SIG-M5 treated with dmso at 0.1 percent for 504 hours (cell line): ENCODE measurements around the gene NTSR2.
"Not testable (repeated sequence)": the region's sequence is repeated elsewhere in the genome, so short reads cannot be mapped to it uniquely, and the experiment has no call there.

Experiments
- DNase-seq: peaks from one replicate; lab custom pipeline; 2025; ENCODE audit not compliant: unreplicated experiment; lab: John Stamatoyannopoulos, UW

The NTSR2 gene

GRCh38 chr2:11680182-11680900 is 10.3 kb upstream of the NTSR2 start:
- no peak for DNase-seq

GRCh38 chr2:11679486-11680181 is 9.6 kb upstream of the NTSR2 start:
- DNase-seq = no peak

- DNase-seq = no peak
Measured at GRCh38 chr2:11679016-11679415, 9.0 kb upstream of the NTSR2 start.

DNA sequence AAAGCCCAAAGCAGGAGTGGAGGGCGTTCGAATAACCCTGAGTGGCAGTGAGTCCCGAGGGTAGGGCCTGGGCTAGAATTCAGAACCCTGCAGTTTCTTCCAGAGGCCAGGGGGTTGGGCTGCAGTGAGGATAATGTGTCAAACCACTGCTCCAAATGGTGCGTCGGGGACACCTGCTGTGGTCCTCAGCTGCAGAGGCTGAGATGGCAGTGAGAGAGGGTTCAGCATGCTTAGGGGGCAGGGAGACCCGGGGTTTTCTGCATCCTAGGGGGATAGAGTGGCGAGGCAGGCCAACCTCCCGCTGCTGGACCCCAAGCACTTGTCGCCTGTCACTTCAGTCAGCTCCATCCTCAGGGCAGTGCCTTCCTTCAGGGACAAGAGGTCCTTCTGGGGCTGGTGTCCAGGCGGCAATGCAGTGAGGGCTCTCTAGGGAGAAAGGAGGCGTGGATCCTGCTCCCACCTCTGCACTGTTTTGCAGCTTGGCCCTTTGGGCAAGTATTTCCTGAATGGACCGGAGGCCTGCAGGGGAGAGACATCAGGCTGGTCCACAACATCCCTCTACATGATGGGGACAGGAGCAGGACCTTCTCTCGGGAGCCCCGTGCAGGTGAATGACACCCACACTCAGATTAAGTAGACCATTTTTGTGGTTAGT is 8.4 kb upstream of the NTSR2 start:
- no peak for DNase-seq

DNA sequence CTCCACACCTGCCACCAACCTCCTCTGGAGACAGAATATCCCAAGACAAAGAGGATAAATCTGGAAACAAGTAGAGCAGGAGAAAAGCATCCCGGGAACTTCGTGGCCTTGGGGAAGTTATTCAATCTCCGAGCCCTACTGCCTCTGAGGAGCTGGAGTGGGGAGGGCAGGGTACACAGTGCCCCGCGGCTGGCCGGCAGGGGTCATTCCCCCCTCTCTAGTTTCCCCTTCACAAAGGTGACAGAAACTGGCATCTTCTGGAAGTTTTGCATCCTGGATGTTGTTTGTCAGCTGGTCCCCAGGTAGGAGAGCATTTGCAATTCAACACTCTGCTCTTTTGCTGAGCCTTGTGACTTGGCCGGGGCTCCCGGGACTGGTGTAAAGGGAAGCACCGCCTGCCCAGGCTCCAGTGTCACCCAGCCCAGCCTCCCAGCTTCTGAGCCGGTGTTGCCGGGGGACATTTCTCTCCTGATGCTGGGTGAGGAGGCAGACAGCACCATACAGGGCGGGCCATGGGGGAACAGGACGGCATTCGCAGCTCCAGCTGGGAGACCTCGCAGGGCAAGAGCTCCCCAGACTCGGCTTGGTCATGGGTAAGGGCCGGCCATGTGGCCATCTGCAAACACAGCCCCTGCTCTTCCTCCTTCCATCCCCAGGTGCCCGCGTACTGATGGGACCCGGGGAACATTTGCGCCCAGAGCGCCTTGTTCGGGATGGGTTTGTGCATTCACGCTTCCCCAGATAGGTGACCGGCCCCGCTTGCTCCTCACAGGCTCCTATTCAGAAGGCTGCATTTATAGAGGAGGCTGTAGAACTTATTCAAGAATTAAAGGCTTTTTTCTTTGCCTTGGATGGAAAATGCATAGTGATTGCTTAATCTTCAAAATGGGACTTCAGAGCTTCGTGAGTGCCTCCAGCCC is 7.4 kb upstream of the NTSR2 start:
- DNase-seq = no peak

GRCh38 chr2:11676640-11677039 is 6.6 kb upstream of the NTSR2 start:
- no peak for DNase-seq

DNA sequence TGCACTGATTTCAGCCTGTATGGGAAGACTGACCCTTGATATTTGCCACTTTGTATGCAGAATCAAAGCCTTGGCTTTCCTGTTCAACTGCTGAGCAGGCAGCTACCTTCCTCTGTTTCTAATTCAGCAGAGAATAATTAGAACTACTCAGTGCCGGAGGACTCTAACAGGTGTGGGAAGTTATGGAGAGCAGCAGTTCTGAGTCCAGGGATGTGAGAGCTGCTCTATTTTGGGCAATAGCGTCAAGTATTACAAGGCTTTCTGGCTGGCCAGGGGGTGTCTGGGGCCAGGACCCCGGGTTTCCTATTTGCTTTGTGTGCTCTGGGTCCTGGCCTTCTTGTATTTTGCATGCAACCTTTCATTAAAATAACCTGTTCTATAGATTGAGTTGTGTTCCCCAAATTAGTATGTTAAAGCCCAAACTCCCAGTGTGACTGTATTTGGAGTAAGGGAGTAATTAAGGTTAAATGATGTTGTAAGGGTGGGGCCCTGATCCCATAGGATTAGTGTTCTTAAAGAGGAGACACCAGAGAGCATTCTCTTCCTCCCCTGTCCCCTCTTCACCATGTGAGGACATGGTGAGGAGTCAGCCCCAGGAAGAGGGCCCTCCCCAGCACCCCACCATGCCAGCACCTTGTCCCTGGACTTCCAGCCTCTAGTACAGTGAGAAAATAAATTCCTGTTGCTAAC is 5.6 kb upstream of the NTSR2 start:
- no peak for DNase-seq

- no peak for DNase-seq
Measured at GRCh38 chr2:11674983-11675382, 5.0 kb upstream of the NTSR2 start.

- no peak for DNase-seq
Measured at GRCh38 chr2:11672407-11672806, 2.4 kb upstream of the NTSR2 start.

- no peak for DNase-seq
Measured at GRCh38 chr2:11667866-11668637, 1.9 kb downstream of the NTSR2 start.

- DNase-seq = no peak
Measured at GRCh38 chr2:11667194-11667593, 2.8 kb downstream of the NTSR2 start.

DNA sequence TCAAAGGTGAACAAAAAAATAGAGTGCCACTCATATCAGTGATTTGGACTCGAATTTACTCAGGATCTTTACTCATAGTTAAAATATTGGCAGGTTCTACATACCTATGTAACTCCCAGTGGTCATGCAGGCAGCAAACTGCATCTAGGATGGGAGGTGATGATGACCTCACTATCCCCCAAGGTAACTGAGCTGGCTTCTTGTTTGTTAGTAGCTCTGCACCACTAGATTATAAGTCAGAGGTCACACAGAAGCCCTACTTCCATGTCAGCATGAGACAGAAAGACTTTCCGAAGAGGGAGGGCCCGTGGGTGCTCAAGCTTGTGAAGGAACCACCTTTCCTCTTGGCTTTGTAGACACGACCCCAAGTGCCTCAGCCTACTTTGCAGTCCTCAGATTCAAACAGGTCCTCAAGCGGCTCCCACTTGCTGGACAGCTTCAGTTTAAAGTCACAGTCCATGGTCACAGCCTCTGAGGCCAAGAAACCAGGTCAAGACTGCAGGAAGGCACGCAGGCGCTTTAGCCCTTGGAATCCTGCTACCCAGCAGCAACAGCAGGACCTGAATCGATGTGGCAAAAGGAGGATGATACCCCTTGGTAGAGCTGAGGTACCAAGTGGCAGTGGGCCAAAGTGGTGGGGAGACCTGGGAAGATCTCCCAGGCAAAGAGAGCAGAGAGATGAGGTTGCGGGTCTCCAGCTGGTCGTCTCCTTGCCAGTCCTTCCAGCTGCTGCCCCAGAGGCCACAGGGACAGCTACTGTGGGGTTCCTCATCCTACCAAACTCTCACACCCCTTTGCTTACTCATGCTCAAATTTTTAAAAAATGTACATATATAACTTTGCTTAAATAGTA is 4.3 kb downstream of the NTSR2 start:
- DNase-seq = no peak

DNA sequence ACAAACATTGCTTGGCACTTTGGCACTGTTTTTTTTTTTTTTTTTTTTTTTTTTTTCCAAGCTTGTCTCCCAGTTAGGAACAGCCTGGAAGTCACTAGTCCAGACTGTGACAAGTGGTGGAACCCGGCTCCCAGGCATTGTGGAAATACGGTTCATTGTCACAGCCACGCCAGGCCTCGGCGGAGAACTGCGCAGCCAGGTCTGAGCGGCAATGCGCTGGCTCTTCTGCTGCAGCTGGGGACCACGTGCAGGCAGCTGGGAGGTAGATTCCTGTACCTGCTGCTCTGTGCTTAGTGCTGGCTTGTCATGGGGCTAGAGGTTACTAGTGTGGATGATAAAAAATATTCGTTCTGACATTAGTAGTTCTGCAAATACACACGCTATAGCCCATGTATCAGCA is 5.0 kb downstream of the NTSR2 start:
- DNase-seq = no peak

- no peak for DNase-seq
Measured at GRCh38 chr2:11663427-11663826, 6.6 kb downstream of the NTSR2 start.

DNA sequence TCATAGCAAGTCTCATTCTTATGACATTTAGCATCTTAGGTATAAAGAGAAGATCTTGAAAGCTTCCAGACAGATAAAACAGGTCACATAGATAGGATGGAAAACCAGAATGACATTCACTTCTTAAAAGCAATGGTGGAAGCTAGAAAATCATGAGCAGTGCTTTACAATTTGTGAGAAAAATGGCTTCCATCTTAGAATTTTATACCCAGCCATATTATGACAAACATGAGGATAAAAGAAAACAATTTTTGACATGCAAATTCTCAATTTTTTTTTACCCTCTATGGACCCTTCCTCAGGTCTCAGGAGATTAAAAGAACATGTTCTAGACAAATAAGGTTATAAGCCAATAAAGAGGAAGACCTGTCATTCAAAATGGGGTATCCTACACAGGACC is 7.1 kb downstream of the NTSR2 start:
- no peak for DNase-seq

GRCh38 chr2:11661891-11662435 is 8.0 kb downstream of the NTSR2 start:
- no peak for DNase-seq

GRCh38 chr2:11660396-11660795 is 9.6 kb downstream of the NTSR2 start:
- DNase-seq = not testable (repeated sequence)

DNA sequence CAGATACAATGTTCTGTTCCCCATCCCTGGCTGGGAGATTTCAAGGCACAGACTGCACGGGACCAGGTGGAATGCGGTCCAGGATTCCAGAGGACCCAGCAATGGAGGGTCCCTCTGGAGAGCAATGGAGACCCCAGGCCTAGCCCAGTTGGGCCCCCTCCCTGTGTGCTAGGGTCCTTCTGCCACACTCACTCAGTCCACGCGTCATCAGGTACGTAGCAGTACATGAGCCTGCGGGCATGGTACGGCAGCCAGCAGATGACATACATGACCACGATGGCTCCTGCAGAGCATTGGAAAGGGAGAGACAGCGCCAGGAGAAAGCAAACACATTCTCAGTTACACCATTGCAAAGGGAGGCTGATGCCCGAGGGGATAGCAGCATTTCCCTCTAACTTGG is 10.1 kb downstream of the NTSR2 start:
- DNase-seq = no peak

GRCh38 chr2:11659115-11659475 is 10.9 kb downstream of the NTSR2 start:
- DNase-seq = no peak
